Activated CD4-positive, CD25-positive, alpha-beta regulatory T cell treated with anti-CD3 and anti-CD28 coated beads, Interleukin-2, amount 50 U/mL, for 72 hours (primary cell): Measurements from ENCODE around the gene SPRY2.
"Not testable (repeated sequence)": the region's sequence is repeated elsewhere in the genome, so short reads cannot be mapped to it uniquely, and the experiment has no call there.

ENCODE experiments used
- DNase-seq: peaks from one replicate; pipeline ENCODE4 v3.0.0; 2021

The SPRY2 gene

GRCh38 chr13:80341101-80341755, at the start of gene SPRY2:
Gene SPRY2 (minus strand): TSS chr13:80341126. CDS start chr13:80337705, 3,421 bp downstream.
- peak; percentile 32 for DNase-seq

- no peak for DNase-seq
Observed at GRCh38 chr13:80390338-80390737, 49.4 kb upstream of the SPRY2 start.

- no peak for DNase-seq
Observed at GRCh38 chr13:80389073-80390038, 48.4 kb upstream of the SPRY2 start.

- no peak for DNase-seq
Observed at GRCh38 chr13:80388506-80388905, 47.6 kb upstream of the SPRY2 start.

- DNase-seq: no peak
Observed at GRCh38 chr13:80386592-80386991, 45.7 kb upstream of the SPRY2 start.

- no peak for DNase-seq
Observed at GRCh38 chr13:80386002-80386401, 45.1 kb upstream of the SPRY2 start.

GRCh38 chr13:80382576-80382975, 41.6 kb upstream of the SPRY2 start:
- no peak for DNase-seq

- no peak for DNase-seq
Observed at GRCh38 chr13:80379245-80379644, 38.3 kb upstream of the SPRY2 start.

- DNase-seq: no peak
Observed at GRCh38 chr13:80376554-80376953, 35.6 kb upstream of the SPRY2 start.

- no peak for DNase-seq
Observed at GRCh38 chr13:80374901-80375300, 34.0 kb upstream of the SPRY2 start.

- DNase-seq: no peak
Observed at GRCh38 chr13:80374444-80374843, 33.5 kb upstream of the SPRY2 start.

GRCh38 chr13:80371840-80372509, 31.0 kb upstream of the SPRY2 start:
- DNase-seq: no peak

- no peak for DNase-seq
Observed at GRCh38 chr13:80367473-80367872, 26.5 kb upstream of the SPRY2 start.

- DNase-seq: no peak
Observed at GRCh38 chr13:80363890-80364503, 23.1 kb upstream of the SPRY2 start.

- no peak for DNase-seq
Observed at GRCh38 chr13:80362481-80362880, 21.6 kb upstream of the SPRY2 start.

GRCh38 chr13:80361883-80362327, 21.0 kb upstream of the SPRY2 start:
- DNase-seq: no peak

GRCh38 chr13:80361298-80361697, 20.4 kb upstream of the SPRY2 start:
- no peak for DNase-seq

- DNase-seq: no peak
Observed at GRCh38 chr13:80360453-80360800, 19.5 kb upstream of the SPRY2 start.

- no peak for DNase-seq
Observed at GRCh38 chr13:80359778-80360452, 19.0 kb upstream of the SPRY2 start.

- no peak for DNase-seq
Observed at GRCh38 chr13:80359414-80359777, 18.5 kb upstream of the SPRY2 start.

GRCh38 chr13:80355496-80356094, 14.7 kb upstream of the SPRY2 start:
- not testable (repeated sequence) for DNase-seq

- no peak for DNase-seq
Observed at GRCh38 chr13:80348750-80349149, 7.8 kb upstream of the SPRY2 start.
